Measurements from ENCODE around the gene PTDSS2.
"Not testable (repeated sequence)": the region's sequence is repeated elsewhere in the genome, so short reads cannot be mapped to it uniquely, and the experiment has no call there.

PTDSS2 gene

GRCh38 chr11:413120-414081 is 36.7 kb upstream of the PTDSS2 start:
- DNase-seq (ENCODE audit: low read depth): no peak

GRCh38 chr11:414318-414857 is 35.7 kb upstream of the PTDSS2 start:
- no peak for DNase-seq (ENCODE audit: low read depth)

GRCh38 chr11:415640-416041 is 34.4 kb upstream of the PTDSS2 start:
- DNase-seq (ENCODE audit: low read depth): no peak

GRCh38 chr11:416051-416756 is 33.9 kb upstream of the PTDSS2 start:
- no peak for DNase-seq (ENCODE audit: low read depth)

- no peak for DNase-seq (ENCODE audit: low read depth)
Observed at GRCh38 chr11:416757-417621, 33.1 kb upstream of the PTDSS2 start.

GRCh38 chr11:417652-418342 is 32.3 kb upstream of the PTDSS2 start:
- no peak for DNase-seq (ENCODE audit: low read depth)

GRCh38 chr11:418343-419247 is 31.5 kb upstream of the PTDSS2 start:
- no peak for DNase-seq (ENCODE audit: low read depth)

- DNase-seq (ENCODE audit: low read depth): no peak
Observed at GRCh38 chr11:419248-420005, 30.7 kb upstream of the PTDSS2 start.

GRCh38 chr11:420054-420910 is 29.8 kb upstream of the PTDSS2 start:
- no peak for DNase-seq (ENCODE audit: low read depth)

GRCh38 chr11:420911-421321 is 29.2 kb upstream of the PTDSS2 start:
- DNase-seq (ENCODE audit: low read depth): no peak

GRCh38 chr11:422249-422656 is 27.8 kb upstream of the PTDSS2 start:
- DNase-seq (ENCODE audit: low read depth): no peak

- DNase-seq (ENCODE audit: low read depth): no peak
Observed at GRCh38 chr11:424232-424631, 25.8 kb upstream of the PTDSS2 start.

GRCh38 chr11:424766-425165 is 25.3 kb upstream of the PTDSS2 start:
- not testable (repeated sequence) for DNase-seq (ENCODE audit: low read depth)

- no peak for DNase-seq (ENCODE audit: low read depth)
Observed at GRCh38 chr11:425301-425700, 24.8 kb upstream of the PTDSS2 start.

GRCh38 chr11:426851-427250 is 23.2 kb upstream of the PTDSS2 start:
- no peak for DNase-seq (ENCODE audit: low read depth)

GRCh38 chr11:428295-428694 is 21.8 kb upstream of the PTDSS2 start:
- DNase-seq (ENCODE audit: low read depth): no peak

GRCh38 chr11:429391-429790 is 20.7 kb upstream of the PTDSS2 start:
- DNase-seq (ENCODE audit: low read depth): no peak

- no peak for DNase-seq (ENCODE audit: low read depth)
Observed at GRCh38 chr11:429931-430456, 20.1 kb upstream of the PTDSS2 start.

Data from activated T-cell treated with anti-CD3 and anti-CD28 coated beads for 48 hours (primary cell).